T-helper 1 cell treated with Interleukin-12 subunit alpha and Interleukin-12 subunit beta and Interleukin-4 antibody, amounts not matched to agents 30 ng/mL and 1 ng/mL, for 36 hours (primary cell): ENCODE data around the gene KRT85. TPM values are rescaled to one million over a fixed set of nuclear protein-coding genes. Genes with fewer than 3 reads are reported as not detected.
"Not testable (repeated sequence)": the region's sequence is repeated elsewhere in the genome, so short reads cannot be mapped to it uniquely, and the experiment has no call there.

Source experiments
- intact Hi-C: fragments of 100-400 bp; cut with micrococcal nuclease; formaldehyde crosslinking; loops from one replicate; pipeline ENCODE4 v1.15.1; 2024
- total RNA-seq: library from RNA; stranded (reverse); gene quantifications from 2 replicates; pipeline ENCODE4 v1.2.3, GENCODE V29; 2022

KRT85 gene
- total RNA-seq, 1 donor from 2014 or later, result not detected

- intact Hi-C loops, result loop anchor here (1.0 kb wide), 4 partner anchors 49 to 176 kb away; no protein-coding TSS in a partner anchor
These were observed 39.3 kb downstream of the KRT85 start for GRCh38 chr12:52327830-52328500.

GRCh38 chr12:52327052-52327829 lies 40.0 kb downstream of the KRT85 start:
- intact Hi-C loops, result loop anchor here (1.0 kb wide), 4 partner anchors 48 to 175 kb away; no protein-coding TSS in a partner anchor

- intact Hi-C loops, result no loop called here
These were observed 43.2 kb downstream of the KRT85 start for GRCh38 chr12:52324153-52324444.

DNA sequence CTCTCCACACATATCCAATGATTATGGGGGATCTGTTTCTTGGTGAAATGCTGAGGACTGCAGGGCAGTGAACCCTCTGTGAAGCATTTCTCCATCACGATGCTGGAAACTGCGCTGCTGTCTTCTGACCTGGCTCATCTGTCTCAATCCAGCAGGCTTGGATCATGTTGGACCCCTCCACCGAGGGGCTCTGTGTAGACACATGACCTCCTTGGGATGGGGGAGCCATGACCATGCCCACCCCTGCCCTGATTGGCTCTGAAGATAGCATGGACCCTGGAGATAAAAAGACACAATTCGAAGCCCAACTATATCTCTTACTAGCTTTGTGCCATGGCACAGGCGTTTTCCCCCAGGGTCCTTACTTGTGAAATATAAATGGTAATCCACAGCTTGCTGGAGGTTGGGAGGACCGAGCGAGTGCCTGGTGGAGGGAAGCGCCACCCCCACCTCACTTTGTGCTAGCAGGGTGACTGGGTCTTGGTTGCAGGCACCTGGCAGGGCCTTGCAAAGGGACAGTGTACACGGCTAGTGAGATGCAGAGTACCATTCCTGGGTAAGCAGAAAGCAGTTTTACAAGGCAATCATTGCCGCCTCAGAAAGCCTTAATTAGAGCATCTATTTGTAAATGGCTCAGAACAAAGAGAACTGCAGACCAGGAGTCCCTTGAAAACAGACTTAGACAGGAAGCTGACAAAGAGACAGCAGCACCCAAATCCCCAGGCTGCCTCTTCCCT lies 43.7 kb downstream of the KRT85 start:
- intact Hi-C loops, result no loop called here

DNA sequence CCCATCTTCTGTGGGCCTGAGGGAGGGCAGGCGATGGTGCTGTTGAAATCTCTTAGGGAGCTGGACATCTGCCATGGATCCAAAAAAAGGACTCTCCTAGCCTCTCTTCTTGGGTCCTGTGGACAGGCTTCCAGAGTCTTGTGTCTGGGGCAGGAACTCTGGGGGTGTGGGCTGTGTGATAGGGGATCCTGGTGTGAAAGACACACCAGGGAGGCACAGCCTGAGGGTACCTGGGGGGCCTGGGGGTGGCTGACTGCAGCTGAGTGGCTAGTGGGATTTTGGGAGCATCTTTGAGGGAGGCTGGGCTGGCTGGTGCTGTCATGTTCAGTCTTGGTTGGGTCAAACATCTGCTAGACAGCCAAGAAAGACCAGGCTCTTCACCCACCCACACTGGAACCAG lies 44.3 kb downstream of the KRT85 start:
- intact Hi-C loops, result no loop called here

GRCh38 chr12:52322069-52322468 lies 45.2 kb downstream of the KRT85 start:
- intact Hi-C loops, result no loop called here

- intact Hi-C loops, result no loop called here
These were observed 45.9 kb downstream of the KRT85 start for GRCh38 chr12:52321418-52321817.

GRCh38 chr12:52320784-52321400 lies 46.4 kb downstream of the KRT85 start, which contains the start of gene KRT83:
TSS of gene KRT83 (minus strand) at chr12:52321398. CDS start at chr12:52321335, 63 bp downstream.
- intact Hi-C loops, result no loop called here

GRCh38 chr12:52319097-52319496 lies 48.2 kb downstream of the KRT85 start:
- intact Hi-C loops, result no loop called here

- intact Hi-C loops, result no loop called here
These were observed 48.9 kb downstream of the KRT85 start for GRCh38 chr12:52318241-52318990.

DNA sequence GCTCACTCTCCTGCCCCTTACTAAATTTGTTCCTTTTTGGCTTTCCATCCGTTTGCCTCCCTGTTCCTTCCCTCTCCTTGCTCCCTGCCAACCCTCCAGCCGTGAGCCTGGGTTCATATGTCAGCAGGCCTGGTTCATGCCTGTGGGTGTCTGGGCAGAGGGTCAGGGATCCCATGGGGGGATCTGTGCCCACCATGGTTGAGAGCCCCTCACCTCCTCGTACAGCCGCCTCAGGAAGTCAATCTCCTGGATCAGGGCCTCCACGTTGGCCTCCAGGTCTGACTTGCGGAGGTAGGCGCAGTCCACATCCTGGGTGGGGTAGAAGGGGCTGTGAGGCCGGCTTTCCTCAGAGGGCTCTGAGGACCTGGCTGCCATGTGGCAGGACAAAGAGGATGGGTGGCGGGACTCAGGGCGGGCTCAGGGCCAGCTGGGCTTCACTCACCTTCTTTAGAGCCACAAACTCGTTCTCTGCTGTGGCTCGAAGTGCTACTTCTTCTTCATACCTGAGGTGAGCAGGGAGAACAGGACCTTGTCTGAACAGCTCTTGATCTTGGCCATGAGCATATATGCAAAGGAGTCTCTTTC lies 49.7 kb downstream of the KRT85 start:
- intact Hi-C loops, result no loop called here

- intact Hi-C loops, result no loop called here
These were observed 50.6 kb downstream of the KRT85 start for GRCh38 chr12:52316701-52317100.

GRCh38 chr12:52316290-52316689 lies 51.0 kb downstream of the KRT85 start:
- intact Hi-C loops, result no loop called here

- intact Hi-C loops, result not testable (repeated sequence)
These were observed 51.6 kb downstream of the KRT85 start for GRCh38 chr12:52315721-52316120.

DNA sequence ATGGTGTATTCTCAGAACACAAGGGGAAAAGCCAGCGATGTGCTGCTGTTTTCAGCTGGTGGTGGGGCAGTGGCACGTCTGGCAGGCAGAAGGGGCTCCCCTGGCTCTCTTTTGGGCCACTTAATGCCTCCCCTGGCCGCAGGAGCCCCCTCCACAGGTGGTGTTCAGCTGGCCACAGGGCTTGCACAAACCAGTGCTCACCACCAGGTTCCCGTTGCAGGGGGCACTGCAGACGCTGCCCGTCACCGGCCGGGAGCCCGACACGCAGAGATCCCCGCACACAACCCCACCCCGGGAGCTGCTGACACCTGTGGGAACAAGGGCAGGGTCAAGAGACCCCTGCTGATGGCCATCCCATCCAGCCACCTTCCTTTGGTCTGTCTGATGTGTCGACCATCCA lies 52.8 kb downstream of the KRT85 start:
- intact Hi-C loops, result no loop called here

DNA sequence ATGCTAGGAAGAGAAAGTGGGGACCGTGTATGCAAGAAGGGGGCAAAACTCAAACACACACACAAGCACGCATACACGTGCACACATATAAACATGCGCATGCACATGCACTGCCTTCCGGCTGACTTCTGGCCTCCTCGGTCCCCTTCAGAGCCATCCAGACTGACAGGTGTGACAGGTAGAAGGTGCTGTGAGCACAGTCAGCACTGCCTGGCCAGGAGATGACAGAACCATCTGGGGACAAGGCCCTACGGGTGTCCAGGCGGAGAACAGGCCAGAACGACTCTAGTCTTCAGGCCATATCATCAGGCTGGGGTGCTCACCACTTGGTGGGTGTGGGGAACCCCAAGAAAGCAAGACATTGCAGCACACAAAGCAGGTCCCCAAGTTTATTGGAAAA lies 53.4 kb downstream of the KRT85 start:
- intact Hi-C loops, result no loop called here

DNA sequence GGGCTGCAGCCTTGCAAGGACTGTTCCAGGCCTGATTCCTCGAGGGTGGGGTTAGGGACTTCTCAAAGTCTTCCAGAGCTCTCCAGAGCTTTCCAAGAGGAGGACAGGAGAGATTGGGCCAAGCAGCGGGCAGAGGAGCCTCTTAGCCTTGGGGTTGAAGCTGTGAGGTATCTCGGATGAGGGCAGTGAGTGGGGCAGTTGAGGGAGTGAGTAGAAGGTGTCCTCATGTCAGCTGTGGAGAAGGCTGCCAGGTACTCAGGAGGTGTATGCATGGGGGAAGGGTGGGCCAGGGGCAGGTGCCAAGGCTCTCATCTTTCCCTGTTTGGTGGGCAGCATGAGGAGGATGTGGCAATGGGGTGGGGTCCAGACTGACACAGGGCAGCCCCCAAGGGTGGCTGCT lies 53.8 kb downstream of the KRT85 start:
- intact Hi-C loops, result no loop called here

- intact Hi-C loops, result no loop called here
These were observed 55.2 kb downstream of the KRT85 start for GRCh38 chr12:52312086-52312485.

- intact Hi-C loops, result no loop called here
These were observed 56.0 kb downstream of the KRT85 start for GRCh38 chr12:52311285-52311648.

- intact Hi-C loops, result no loop called here
These were observed 56.5 kb downstream of the KRT85 start for GRCh38 chr12:52310622-52311284.
